SH-SY5Y (cell line): Measurements from ENCODE around the gene HACE1.

Source experiments
- GATA2 ChIP-seq: IDR thresholded peaks from 2 replicates; pipeline ENCODE4 v1.6.1; 2011; ENCODE audit warnings: mild to moderate bottlenecking, low read depth, low read length
- GATA3 ChIP-seq: IDR thresholded peaks from 2 replicates; pipeline ENCODE4 v1.6.1; 2011; ENCODE audit warnings: low read depth, mild to moderate bottlenecking, low read length, moderate library complexity

DNA sequence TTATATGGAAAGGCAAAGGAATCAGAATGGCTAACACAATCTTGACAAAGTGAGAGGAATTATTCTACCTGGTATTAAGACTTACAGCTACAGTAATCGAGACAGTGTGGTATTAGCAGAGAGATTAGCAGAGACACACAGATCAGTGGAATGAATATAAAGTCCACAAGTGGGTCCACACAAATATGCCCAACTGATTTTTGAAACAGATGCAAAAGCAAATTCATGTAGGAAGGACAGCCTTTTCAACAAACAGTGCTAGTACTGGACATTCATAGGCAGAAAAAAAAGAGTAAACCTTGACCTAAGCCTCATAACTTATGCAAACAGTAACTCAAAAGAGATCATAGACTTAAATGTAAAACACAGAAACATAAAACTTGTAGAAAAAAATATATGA lies 22.6 kb downstream of the HACE1 start:
- no peak for TF ChIP-seq GATA2
- TF ChIP-seq GATA3, result no peak
